Measurements from ENCODE around the gene HOXD13. TPM values are rescaled to one million over a fixed set of nuclear protein-coding genes. Genes with fewer than 3 reads are reported as not detected.

Gene HOXD13
- total RNA-seq, 8 experiments from 2014 or later, result 0.05 to 7.1 (median 0.28) TPM; not detected in 2

DNA sequence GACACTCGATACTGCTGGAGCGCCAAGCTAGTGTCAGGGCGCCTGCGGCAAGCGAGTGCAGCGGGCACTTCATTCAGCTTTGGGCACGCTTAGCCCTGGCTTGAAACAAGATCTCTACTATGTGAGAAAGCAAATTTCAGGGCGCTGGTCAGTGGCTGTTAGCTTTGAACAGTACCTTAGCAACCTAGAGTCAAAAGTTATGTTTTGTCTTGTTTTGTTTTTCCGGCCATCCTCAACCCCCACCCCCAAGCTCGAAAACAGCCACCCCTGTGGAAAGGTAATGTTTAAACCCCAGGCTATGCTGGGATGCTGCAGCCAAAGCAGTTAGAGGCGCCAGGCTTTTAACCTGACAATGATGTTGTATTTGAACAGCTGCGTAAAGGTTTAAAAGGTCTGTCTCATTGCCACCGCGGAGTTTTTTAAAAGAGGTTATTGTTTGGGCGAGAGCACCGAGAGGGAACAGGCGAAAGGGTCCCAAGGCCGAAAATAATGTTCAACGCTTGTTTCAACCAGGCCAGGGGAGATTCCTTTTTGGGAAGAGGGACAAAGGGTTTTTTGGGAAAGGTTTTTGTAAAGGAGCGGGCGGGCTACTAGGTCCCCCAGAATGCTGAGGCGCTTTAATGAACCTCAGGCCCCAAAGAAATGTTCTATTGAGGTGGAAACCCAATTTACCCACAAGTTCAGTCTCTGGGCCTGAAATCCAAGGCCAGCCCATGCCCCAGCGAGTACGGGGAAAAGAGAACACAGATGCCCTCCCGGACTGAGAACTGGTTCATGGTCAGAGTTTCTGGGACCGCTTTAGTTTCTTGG lies 21.8 kb downstream of the HOXD13 start:
- Histone ChIP-seq H3K4me3 (no peak overlapping the region), H3K4me1 (replicated peaks in 1 of 2) (no peaks in the 10 kb centered on the region), H3K27ac (no peak overlapping the region)
- ATAC-seq (replicated peaks in 6 of 8), result peak in 1 of 8 experiments; percentile 2
- in situ Hi-C loops (cut with MboI; ENCODE audit: low pct_unique_long_range_greater_than_20kb in 2 of 9, low sequenced_read_pairs in 9 of 9, unreplicated experiment in 9 of 9), result loop anchor here in 3 of 9 experiments (25.0 kb wide), 3 partner anchors 698 to 1648 kb away; no protein-coding TSS in a partner anchor
- WGBS, 10 experiments, result 0 to 90% (median 11%) methylated on average over 5 to 21 of the region's 26 CpGs

GRCh38 chr2:176114930-176115625 lies 22.6 kb downstream of the HOXD13 start:
- WGBS, 10 experiments, result 23 to 93% (median 56%) methylated on average over 6 to 16 of the region's 16 CpGs
- no peak overlapping the region for H3K4me3 ChIP-seq
- in situ Hi-C loops (cut with MboI; ENCODE audit: low pct_unique_long_range_greater_than_20kb in 2 of 9, low sequenced_read_pairs in 9 of 9, unreplicated experiment in 9 of 9), result loop anchor here in 3 of 9 experiments (25.0 kb wide), 3 partner anchors 697 to 1647 kb away; no protein-coding TSS in a partner anchor
- ATAC-seq (replicated peaks in 6 of 8), result no peak
- no peaks in the 10 kb centered on the region for H3K4me1 ChIP-seq (replicated peaks in 1 of 2)
- H3K27ac ChIP-seq, result no peak overlapping the region

- ATAC-seq (replicated peaks in 6 of 8), result peak; percentile 58 to 97 (median 96)
- in situ Hi-C loops (cut with MboI; ENCODE audit: low pct_unique_long_range_greater_than_20kb in 2 of 9, low sequenced_read_pairs in 9 of 9, unreplicated experiment in 9 of 9), result loop anchor here in 3 of 9 experiments (25.0 kb wide), 3 partner anchors 696 to 1646 kb away; no protein-coding TSS in a partner anchor
- WGBS, 10 experiments, result 5 to 77% (median 21%) methylated on average over 3 to 19 of the region's 66 CpGs
- H3K27ac ChIP-seq, result no peak within 1 kb of the TSS
- no peaks in the 10 kb centered on the region for H3K4me1 ChIP-seq (replicated peaks in 1 of 2)
- peak within 1 kb of the TSS; percentile 15 to 38 (median 23) for H3K4me3 ChIP-seq
Observed at GRCh38 chr2:176115883-176116813, 23.6 kb downstream of the HOXD13 start, which contains the start of gene HOXD10. TSS of gene HOXD10 (plus strand) at chr2:176116778. CDS start at chr2:176116834, 56 bp downstream.

GRCh38 chr2:176117162-176117822 lies 24.8 kb downstream of the HOXD13 start:
- in situ Hi-C loops (cut with MboI; ENCODE audit: low pct_unique_long_range_greater_than_20kb in 2 of 9, low sequenced_read_pairs in 9 of 9, unreplicated experiment in 9 of 9), result loop anchor here in 3 of 9 experiments (25.0 kb wide), 3 partner anchors 695 to 1645 kb away; no protein-coding TSS in a partner anchor
- Histone ChIP-seq H3K4me3 (no peak overlapping the region), H3K4me1 (replicated peaks in 1 of 2) (no peaks in the 10 kb centered on the region), H3K27ac (no peak overlapping the region)
- 0 to 81% (median 58%) methylated on average over 1 to 17 of the region's 40 CpGs; no CpG with 5 or more reads in 2 of the 10 experiments for WGBS, 10 experiments
- peak in 1 of 8 experiments; percentile 12 for ATAC-seq (replicated peaks in 6 of 8)

- 12 to 100% (median 27%) methylated on average over 1 to 7 of the region's 11 CpGs; no CpG with 5 or more reads in 5 of the 10 experiments for WGBS, 10 experiments
- H3K27ac ChIP-seq, result no peak overlapping the region
- in situ Hi-C loops (cut with MboI; ENCODE audit: low pct_unique_long_range_greater_than_20kb in 2 of 9, low sequenced_read_pairs in 9 of 9, unreplicated experiment in 9 of 9), result loop anchor here in 3 of 9 experiments (25.0 kb wide), 3 partner anchors 694 to 1644 kb away; no protein-coding TSS in a partner anchor
- no peaks in the 10 kb centered on the region for H3K4me1 ChIP-seq (replicated peaks in 1 of 2)
- ATAC-seq (replicated peaks in 6 of 8), result no peak
- H3K4me3 ChIP-seq, result no peak overlapping the region
Observed at GRCh38 chr2:176117823-176118371, 25.4 kb downstream of the HOXD13 start.

- peaks cover 0 to 5% of the 10 kb centered on the region in 2 donors for H3K4me1 ChIP-seq (replicated peaks in 1 of 2)
- ATAC-seq (replicated peaks in 6 of 8), result no peak
Observed at GRCh38 chr2:176118601-176119339, 26.2 kb downstream of the HOXD13 start.

DNA sequence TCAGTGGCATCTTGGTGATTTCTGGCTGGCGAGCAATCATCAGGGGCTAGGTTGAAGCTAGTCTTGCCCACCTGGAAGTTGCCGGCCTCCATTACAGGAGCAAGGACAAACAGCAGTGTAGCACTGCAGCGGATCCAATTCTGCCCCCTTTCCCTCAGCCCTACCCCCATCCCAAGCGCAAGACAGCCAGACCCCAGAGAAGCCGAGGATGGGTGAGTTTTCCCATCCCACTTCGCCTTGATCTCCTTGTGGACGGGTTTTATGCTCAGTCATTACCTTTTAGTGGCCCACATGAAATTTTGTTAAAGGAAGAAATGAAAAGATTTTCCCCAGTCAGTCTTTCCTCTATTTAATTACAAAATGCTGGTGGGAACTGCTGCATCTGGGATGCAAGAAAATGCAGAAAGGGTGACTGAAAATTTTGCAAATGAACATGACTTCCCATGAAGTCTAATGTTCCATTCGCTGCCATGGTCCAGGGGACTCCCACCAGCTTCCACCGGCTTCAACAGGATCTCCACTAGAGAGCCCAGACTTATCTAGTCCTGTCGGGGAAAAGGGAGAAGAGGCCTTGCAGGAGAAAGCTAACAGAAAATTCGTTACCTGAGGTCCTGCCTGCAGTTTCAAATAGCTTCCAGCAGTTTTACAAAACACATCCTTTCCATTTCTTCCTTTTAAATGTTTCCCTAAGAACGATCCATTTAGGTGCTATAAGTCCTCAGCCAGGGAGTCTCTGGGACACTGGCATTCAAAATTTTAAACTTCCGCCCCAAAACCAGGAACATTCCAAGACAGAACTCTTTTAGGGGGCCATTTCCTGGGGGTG lies 28.1 kb downstream of the HOXD13 start:
- ATAC-seq (replicated peaks in 6 of 8), result no peak
- in situ Hi-C loops (cut with MboI; ENCODE audit: low pct_unique_long_range_greater_than_20kb in 2 of 9, low sequenced_read_pairs in 9 of 9, unreplicated experiment in 9 of 9), result loop anchor here in 8 of 9 experiments (10.0 to 25.0 kb wide), 7 partner anchors 514 to 1642 kb away; no protein-coding TSS in a partner anchor
- Histone ChIP-seq H3K4me3 (no peak overlapping the region), H3K27ac (no peak overlapping the region), H3K4me1 (replicated peaks in 1 of 2) (peaks cover 2 to 8% of the 10 kb centered on the region in 2 donors)
- WGBS, 10 experiments, result 7 to 100% (median 55%) methylated on average over 1 to 12 of the region's 13 CpGs

More at GRCh38 chr2:176118601-176119339, 26.2 kb downstream of the HOXD13 start:
- in situ Hi-C loops (cut with MboI; ENCODE audit: low pct_unique_long_range_greater_than_20kb in 2 of 9, low sequenced_read_pairs in 9 of 9, unreplicated experiment in 9 of 9), result loop anchor here in 3 of 9 experiments (25.0 kb wide), 3 partner anchors 694 to 1644 kb away; no protein-coding TSS in a partner anchor
- Histone ChIP-seq H3K4me3 (no peak overlapping the region), H3K27ac (no peak overlapping the region)
- WGBS, 10 experiments, result 7 to 63% (median 25%) methylated on average over 3 to 23 of the region's 24 CpGs

DNA sequence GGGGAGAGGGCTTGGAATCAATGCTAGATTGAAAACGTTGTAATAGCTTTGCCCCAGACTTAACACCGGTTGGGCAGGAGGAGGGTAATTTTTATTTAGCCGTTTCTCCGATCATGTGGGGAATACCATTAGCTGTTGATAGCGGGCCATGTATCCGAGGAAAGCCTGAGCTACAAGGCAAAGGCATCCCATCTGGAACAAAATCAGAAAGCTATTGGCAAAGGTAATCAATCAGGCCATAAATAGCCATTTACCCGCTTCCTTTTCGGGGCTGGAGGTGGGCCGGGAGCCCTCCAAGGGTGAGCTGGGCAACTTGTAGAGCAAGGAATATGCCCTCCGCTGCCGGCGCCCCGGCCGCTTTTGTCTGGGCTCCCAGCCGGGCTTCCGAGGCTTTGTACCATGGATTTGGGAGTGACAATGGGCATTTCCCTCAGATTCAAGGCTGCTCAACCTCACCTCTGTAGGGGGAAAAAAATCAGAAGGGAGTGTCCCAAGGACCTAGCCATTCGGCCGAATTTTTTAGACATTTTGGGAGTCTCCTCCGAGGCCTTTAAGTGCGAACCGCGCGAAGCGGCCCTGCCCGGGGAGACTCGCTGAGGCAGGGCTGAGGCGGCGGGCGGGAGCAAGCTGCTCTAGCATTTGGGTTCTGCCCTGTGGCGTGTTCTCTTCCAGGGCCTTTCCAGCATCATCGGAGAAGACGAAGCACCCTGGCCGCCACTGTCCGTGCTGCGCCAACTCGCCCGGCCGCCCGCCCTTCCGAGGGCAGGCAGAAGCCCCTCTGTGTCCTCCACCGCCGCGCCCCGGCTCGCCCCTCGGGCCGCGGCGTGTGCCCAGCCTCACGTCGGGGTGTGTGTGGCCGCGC lies 28.9 kb downstream of the HOXD13 start:
- Histone ChIP-seq H3K27ac (no peak overlapping the region), H3K4me3 (peak overlapping the region; percentile 52 to 93 (median 76)), H3K4me1 (replicated peaks in 1 of 2) (peaks cover 2 to 8% of the 10 kb centered on the region in 2 donors)
- no peak for ATAC-seq (replicated peaks in 6 of 8)
- 0 to 95% (median 20%) methylated on average over 2 to 25 of the region's 53 CpGs; no CpG with 5 or more reads in 1 of the 10 experiments for WGBS, 10 experiments
- in situ Hi-C loops (cut with MboI; ENCODE audit: low pct_unique_long_range_greater_than_20kb in 2 of 9, low sequenced_read_pairs in 9 of 9, unreplicated experiment in 9 of 9), result loop anchor here in 8 of 9 experiments (10.0 to 25.0 kb wide), 7 partner anchors 513 to 1641 kb away; no protein-coding TSS in a partner anchor

DNA sequence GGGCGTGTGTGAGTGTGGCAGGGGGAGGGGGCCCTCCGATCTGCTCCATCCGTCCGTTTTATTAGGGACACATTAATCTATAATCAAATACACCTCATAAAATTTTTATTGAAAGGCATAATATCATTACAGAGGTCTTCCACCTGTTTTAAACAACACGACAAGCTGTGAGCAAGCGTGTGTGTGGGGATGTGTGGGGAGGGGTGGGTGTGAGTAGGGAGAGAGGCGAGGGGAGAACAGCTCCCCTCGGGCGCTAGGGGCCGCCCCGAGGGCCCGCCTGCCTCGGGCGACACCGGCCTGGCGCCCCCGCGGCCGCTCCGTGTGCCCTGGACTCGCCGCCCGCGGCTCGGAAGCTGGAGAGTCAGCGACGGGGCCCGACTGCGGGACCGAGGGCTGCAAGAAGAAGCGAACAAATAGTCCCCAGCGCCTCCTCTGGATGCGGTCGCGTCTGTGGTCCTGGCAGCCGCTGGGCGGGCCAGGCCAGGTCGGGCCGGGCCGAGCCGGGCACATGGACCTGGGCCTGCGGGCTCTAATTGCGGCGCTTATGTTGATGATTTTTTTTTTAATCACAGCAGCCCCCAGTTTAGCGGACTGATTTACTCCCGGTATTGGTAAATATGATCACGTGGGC lies 29.6 kb downstream of the HOXD13 start:
- Histone ChIP-seq H3K4me1 (replicated peaks in 1 of 2) (peaks cover 6 to 9% of the 10 kb centered on the region in 2 donors), H3K27ac (peak overlapping the region in 1 of 2 donors; percentile 22), H3K4me3 (peak overlapping the region; percentile 52 to 93 (median 76))
- ATAC-seq (replicated peaks in 6 of 8), result peak; percentile 25 to 68 (median 62)
- WGBS, 10 experiments, result 0 to 57% (median 1%) methylated on average over 3 to 30 of the region's 47 CpGs; no CpG with 5 or more reads in 6 of the 10 experiments
- in situ Hi-C loops (cut with MboI; ENCODE audit: low pct_unique_long_range_greater_than_20kb in 2 of 9, low sequenced_read_pairs in 9 of 9, unreplicated experiment in 9 of 9), result loop anchor here in 8 of 9 experiments (10.0 to 25.0 kb wide), 7 partner anchors 513 to 1640 kb away; no protein-coding TSS in a partner anchor

All from motor neuron (in vitro differentiated cells).